8988T (cell line): ENCODE results near the gene SATB2.

ENCODE experiments used
- DNase-seq: peaks from one replicate; pipeline ENCODE4 v3.0.0; 2011

The SATB2 gene

GRCh38 chr2:199465390-199465789 is 7.7 kb upstream of the SATB2 start:
- DNase-seq: no peak

- no peak for DNase-seq
These were observed 7.0 kb upstream of the SATB2 start for GRCh38 chr2:199464606-199465352.

GRCh38 chr2:199463708-199464605 is 6.2 kb upstream of the SATB2 start:
- DNase-seq: no peak

- DNase-seq: peak; percentile 99
These were observed 5.4 kb upstream of the SATB2 start for GRCh38 chr2:199462956-199463692.

- no peak for DNase-seq
These were observed 4.7 kb upstream of the SATB2 start for GRCh38 chr2:199462347-199462955.

GRCh38 chr2:199461711-199462346 is 4.1 kb upstream of the SATB2 start:
- DNase-seq: no peak

GRCh38 chr2:199460846-199461710 is 3.3 kb upstream of the SATB2 start:
- no peak for DNase-seq

GRCh38 chr2:199460101-199460671 is 2.4 kb upstream of the SATB2 start:
- DNase-seq: no peak

GRCh38 chr2:199459286-199460100 is 1.8 kb upstream of the SATB2 start:
- DNase-seq: no peak

- no peak for DNase-seq
These were observed 1.1 kb upstream of the SATB2 start for GRCh38 chr2:199458806-199459285.

- no peak for DNase-seq
These were observed 468 bp upstream of the SATB2 start for GRCh38 chr2:199458009-199458805.

GRCh38 chr2:199456383-199457146 is 1.2 kb downstream of the SATB2 start:
- DNase-seq: no peak

- no peak for DNase-seq
These were observed 2.0 kb downstream of the SATB2 start for GRCh38 chr2:199455545-199456382.

- DNase-seq: no peak
These were observed 2.6 kb downstream of the SATB2 start for GRCh38 chr2:199455210-199455544.

- DNase-seq: no peak
These were observed 4.8 kb downstream of the SATB2 start for GRCh38 chr2:199452991-199453379.

GRCh38 chr2:199452260-199452990 is 5.3 kb downstream of the SATB2 start:
- no peak for DNase-seq

- DNase-seq: no peak
These were observed 7.8 kb downstream of the SATB2 start for GRCh38 chr2:199449956-199450355.
